ENCODE results near the gene C9.
"Not testable (repeated sequence)": the region's sequence is repeated elsewhere in the genome, so short reads cannot be mapped to it uniquely, and the experiment has no call there.

C9 gene

GRCh38 chr5:39255406-39255805 is 108.9 kb downstream of the C9 start:
- no peak for DNase-seq

GRCh38 chr5:39254671-39255070 is 109.6 kb downstream of the C9 start:
- no peak for DNase-seq

- no peak for DNase-seq
These were observed 111.1 kb downstream of the C9 start for GRCh38 chr5:39253196-39253595.

GRCh38 chr5:39249564-39250274 is 114.6 kb downstream of the C9 start:
- DNase-seq, result no peak

- no peak for DNase-seq
These were observed 115.2 kb downstream of the C9 start for GRCh38 chr5:39249069-39249468.

- DNase-seq, result no peak
These were observed 123.5 kb downstream of the C9 start for GRCh38 chr5:39240750-39241149.

- no peak for DNase-seq
These were observed 125.8 kb downstream of the C9 start for GRCh38 chr5:39238366-39239105.

GRCh38 chr5:39236718-39237117 is 127.6 kb downstream of the C9 start:
- DNase-seq, result no peak

GRCh38 chr5:39235648-39236047 is 128.6 kb downstream of the C9 start:
- DNase-seq, result no peak

- DNase-seq, result not testable (repeated sequence)
These were observed 129.8 kb downstream of the C9 start for GRCh38 chr5:39234494-39234893.
